SU-DHL-6 (cell line): ENCODE data around the gene REST.
"Not testable (repeated sequence)": the region's sequence is repeated elsewhere in the genome, so short reads cannot be mapped to it uniquely, and the experiment has no call there.

ENCODE experiments used
- H2AFZ ChIP-seq: fragments of 200-600 bp; sonication (generic); 2 replicates; pipeline ENCODE4 v1.6.1; 2014; ENCODE audit warnings: low read depth, mild to moderate bottlenecking, moderate library complexity, mixed read lengths, antibody characterized with exemption, low read length; ENCODE audit not compliant: severe bottlenecking
- H3F3A ChIP-seq: fragments of 200-600 bp; shearing (Covaris generic); 2 replicates; pipeline ENCODE4 v1.6.0; 2016; ENCODE audit warnings: antibody characterized with exemption, mild to moderate bottlenecking; ENCODE audit not compliant: insufficient read depth
- H3K27ac ChIP-seq: fragments of 200-600 bp; sonication (generic); 2 replicates; pipeline ENCODE4 v1.5.1; 2016; ENCODE audit warnings: low read depth, mild to moderate bottlenecking, low read length, moderate library complexity, mixed read lengths
- H3K27me3 ChIP-seq: fragments of 200-600 bp; sonication (generic), shearing (Covaris generic); 2 replicates; pipeline ENCODE4 v1.6.0; 2014; ENCODE audit warnings: mild to moderate bottlenecking, low read length
- H3K36me3 ChIP-seq: fragments of 200-600 bp; sonication (generic); 2 replicates; pipeline ENCODE4 v1.6.1; 2014; ENCODE audit warnings: mild to moderate bottlenecking, low read length, mixed read lengths
- H3K4me2 ChIP-seq: fragments of 300-600, 200-600 bp; shearing (Covaris generic), sonication (generic); 2 replicates; pipeline ENCODE4 v1.6.0; 2014; ENCODE audit warnings: low read length, low read depth, mild to moderate bottlenecking; ENCODE audit not compliant: poor library complexity, severe bottlenecking
- H3K4me3 ChIP-seq: fragments of 200-600 bp; sonication (generic); 2 replicates; pipeline ENCODE4 v1.5.1; 2014; ENCODE audit warnings: antibody characterized with exemption, low read length, mild to moderate bottlenecking, mixed read lengths; ENCODE audit not compliant: insufficient read depth, poor library complexity, severe bottlenecking
- H3K79me2 ChIP-seq: fragments of 200-600 bp; sonication (generic); 2 replicates; pipeline ENCODE4 v1.6.1; 2014; ENCODE audit warnings: mild to moderate bottlenecking, low read length, moderate library complexity; ENCODE audit not compliant: insufficient read depth
- H3K9ac ChIP-seq: fragments of 200-600 bp; sonication (generic); 2 replicates; pipeline ENCODE4 v1.7.0; 2014; ENCODE audit warnings: mild to moderate bottlenecking, low read length
- H3K9me2 ChIP-seq: fragments of 200-600 bp; sonication (generic); replicated peaks from 2 replicates; pipeline ENCODE4 v1.6.1; 2014; ENCODE audit warnings: low read length; ENCODE audit not compliant: insufficient read depth
- H3K9me3 ChIP-seq: fragments of 200-600 bp; sonication (generic); 2 replicates; pipeline ENCODE4 v1.6.1; 2014; ENCODE audit warnings: low read length, mixed read lengths; ENCODE audit not compliant: insufficient read depth
- H4K20me1 ChIP-seq: fragments of 200-600 bp; sonication (generic); 2 replicates; pipeline ENCODE4 v1.6.1; 2014; ENCODE audit warnings: low read depth, mild to moderate bottlenecking, antibody characterized with exemption, low read length, moderate library complexity, mixed read lengths
- EZH2phosphoT487 ChIP-seq: fragments of 200-600 bp; sonication (generic), shearing (Covaris generic); conservative IDR thresholded peaks from 2 replicates; pipeline ENCODE4 v1.6.1; 2018; ENCODE audit warnings: mild to moderate bottlenecking, antibody characterized with exemption, low read length, moderate library complexity, mixed read lengths
- TF ChIP-seq, protein P1 (sequence below): fragments of 200-600 bp; sonication (generic); IDR thresholded peaks from one replicate; pipeline ENCODE4 v1.5.1; 2017; ENCODE audit warnings: antibody characterized with exemption, mild to moderate bottlenecking, low read length, moderate library complexity; ENCODE audit not compliant: insufficient read depth, poor library complexity, severe bottlenecking

The REST gene

DNA sequence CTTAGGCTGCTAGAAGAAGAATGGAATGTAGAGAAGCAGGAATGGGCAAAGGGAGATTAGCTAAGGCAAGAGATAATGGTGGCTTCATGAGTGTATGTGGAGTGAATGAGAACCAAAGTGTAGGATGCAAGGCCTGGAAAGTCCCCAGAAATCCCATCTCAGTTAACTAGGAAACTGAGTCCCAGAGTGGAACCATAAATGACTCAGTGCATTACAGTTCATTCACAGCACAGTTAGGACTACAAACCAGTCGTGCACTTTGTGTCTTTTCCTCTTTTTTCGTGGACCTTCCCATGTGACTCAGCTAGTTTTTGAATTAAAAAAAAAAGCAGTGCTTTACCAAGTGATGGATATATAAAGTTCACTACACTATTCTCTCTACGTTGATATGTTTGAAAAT lies 27.7 kb upstream of the REST start:
- Histone ChIP-seq H3F3A (no peaks in the 10 kb centered on the region), H3K9me2 (no peaks in the 10 kb centered on the region), H3K9ac (no peak overlapping the region), H3K4me2 (no peak overlapping the region), H3K36me3 (no peaks in the 10 kb centered on the region), H3K79me2 (no peaks in the 10 kb centered on the region), H3K4me3 (no peak overlapping the region), H3K27ac (no peak overlapping the region), H2AFZ (no peak overlapping the region), H3K27me3 (no peaks in the 10 kb centered on the region), H3K9me3 (no peaks in the 10 kb centered on the region), H4K20me1 (no peaks in the 10 kb centered on the region)
- TF ChIP-seq EZH2phosphoT487 = no peak
- TF ChIP-seq, protein P1, sequence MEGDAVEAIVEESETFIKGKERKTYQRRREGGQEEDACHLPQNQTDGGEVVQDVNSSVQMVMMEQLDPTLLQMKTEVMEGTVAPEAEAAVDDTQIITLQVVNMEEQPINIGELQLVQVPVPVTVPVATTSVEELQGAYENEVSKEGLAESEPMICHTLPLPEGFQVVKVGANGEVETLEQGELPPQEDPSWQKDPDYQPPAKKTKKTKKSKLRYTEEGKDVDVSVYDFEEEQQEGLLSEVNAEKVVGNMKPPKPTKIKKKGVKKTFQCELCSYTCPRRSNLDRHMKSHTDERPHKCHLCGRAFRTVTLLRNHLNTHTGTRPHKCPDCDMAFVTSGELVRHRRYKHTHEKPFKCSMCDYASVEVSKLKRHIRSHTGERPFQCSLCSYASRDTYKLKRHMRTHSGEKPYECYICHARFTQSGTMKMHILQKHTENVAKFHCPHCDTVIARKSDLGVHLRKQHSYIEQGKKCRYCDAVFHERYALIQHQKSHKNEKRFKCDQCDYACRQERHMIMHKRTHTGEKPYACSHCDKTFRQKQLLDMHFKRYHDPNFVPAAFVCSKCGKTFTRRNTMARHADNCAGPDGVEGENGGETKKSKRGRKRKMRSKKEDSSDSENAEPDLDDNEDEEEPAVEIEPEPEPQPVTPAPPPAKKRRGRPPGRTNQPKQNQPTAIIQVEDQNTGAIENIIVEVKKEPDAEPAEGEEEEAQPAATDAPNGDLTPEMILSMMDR = no peak

DNA sequence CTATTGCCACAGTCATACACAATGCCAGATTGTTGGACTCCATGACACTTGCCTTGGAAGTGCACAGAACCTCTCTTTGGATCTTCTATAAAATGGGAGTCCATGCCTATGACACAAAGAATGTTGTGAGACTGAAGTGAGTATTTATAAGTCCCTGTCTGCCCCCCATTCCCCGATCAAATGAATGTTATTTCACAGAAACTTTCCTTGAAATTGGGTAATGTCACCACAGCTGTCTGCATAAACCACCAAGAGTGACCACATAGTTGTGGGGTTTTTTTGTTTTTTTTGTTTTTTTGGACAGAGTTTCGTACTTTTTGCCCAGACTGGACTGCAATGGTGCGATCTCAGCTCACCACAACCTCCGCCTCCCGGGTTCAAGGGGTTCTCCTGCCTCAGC lies 27.1 kb upstream of the REST start:
- no peak for TF ChIP-seq EZH2phosphoT487
- TF ChIP-seq, protein P1 = no peak
- H3K36me3 ChIP-seq = no peaks in the 10 kb centered on the region
- no peak overlapping the region for H3K27ac ChIP-seq
- H4K20me1 ChIP-seq = no peaks in the 10 kb centered on the region
- no peak overlapping the region for H3K4me3 ChIP-seq
- H3K9me3 ChIP-seq = no peaks in the 10 kb centered on the region
- no peaks in the 10 kb centered on the region for H3K27me3 ChIP-seq
- H3K9ac ChIP-seq = no peak overlapping the region
- no peak overlapping the region for H2AFZ ChIP-seq
- no peaks in the 10 kb centered on the region for H3K79me2 ChIP-seq
- no peak overlapping the region for H3K4me2 ChIP-seq
- H3F3A ChIP-seq = no peaks in the 10 kb centered on the region
- no peaks in the 10 kb centered on the region for H3K9me2 ChIP-seq

- H3K4me3 ChIP-seq, H3K27ac ChIP-seq: not testable (repeated sequence)
These were observed 23.2 kb upstream of the REST start for GRCh38 chr4:56884511-56884910.

DNA sequence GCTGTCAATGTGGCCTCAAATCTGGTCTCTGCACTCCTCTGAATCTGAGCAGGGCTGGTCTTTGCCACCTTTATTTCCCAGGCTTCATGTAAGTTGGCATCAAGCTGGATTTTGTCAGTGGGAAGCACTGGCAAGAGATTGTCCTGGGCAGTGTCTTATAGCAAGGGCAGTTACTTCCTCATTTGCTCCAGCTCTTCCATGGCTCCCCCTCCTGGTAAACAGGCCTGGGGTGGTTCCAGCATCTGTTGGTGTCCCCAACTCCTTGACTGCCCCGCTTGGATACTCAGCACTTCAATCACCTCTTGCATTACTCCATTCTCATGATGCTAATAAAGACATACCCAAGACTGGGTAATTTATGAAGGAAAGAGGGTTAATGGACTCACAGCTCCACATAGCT lies 15.0 kb upstream of the REST start:
- H3K4me2 ChIP-seq = no peak overlapping the region
- no peak for TF ChIP-seq EZH2phosphoT487
- TF ChIP-seq, protein P1 = no peak
- no peak overlapping the region for H3K4me3 ChIP-seq
- no peak overlapping the region for H3K9ac ChIP-seq
- no peak overlapping the region for H3K27ac ChIP-seq
- H3K9me3 ChIP-seq = no peaks in the 10 kb centered on the region
- no peaks in the 10 kb centered on the region for H3K27me3 ChIP-seq
- H3K79me2 ChIP-seq = no peaks in the 10 kb centered on the region
- no peaks in the 10 kb centered on the region for H3K36me3 ChIP-seq
- no peaks in the 10 kb centered on the region for H3K9me2 ChIP-seq
- no peaks in the 10 kb centered on the region for H3F3A ChIP-seq
- H4K20me1 ChIP-seq = no peaks in the 10 kb centered on the region
- H2AFZ ChIP-seq = no peak overlapping the region

More at GRCh38 chr4:56884511-56884910, 23.2 kb upstream of the REST start:
- not testable (repeated sequence) for H3K9me3 ChIP-seq, H3K36me3 ChIP-seq, H3K4me2 ChIP-seq, H3K79me2 ChIP-seq, H3F3A ChIP-seq, H3K27me3 ChIP-seq, H4K20me1 ChIP-seq, H3K9ac ChIP-seq, H2AFZ ChIP-seq, H3K9me2 ChIP-seq

DNA sequence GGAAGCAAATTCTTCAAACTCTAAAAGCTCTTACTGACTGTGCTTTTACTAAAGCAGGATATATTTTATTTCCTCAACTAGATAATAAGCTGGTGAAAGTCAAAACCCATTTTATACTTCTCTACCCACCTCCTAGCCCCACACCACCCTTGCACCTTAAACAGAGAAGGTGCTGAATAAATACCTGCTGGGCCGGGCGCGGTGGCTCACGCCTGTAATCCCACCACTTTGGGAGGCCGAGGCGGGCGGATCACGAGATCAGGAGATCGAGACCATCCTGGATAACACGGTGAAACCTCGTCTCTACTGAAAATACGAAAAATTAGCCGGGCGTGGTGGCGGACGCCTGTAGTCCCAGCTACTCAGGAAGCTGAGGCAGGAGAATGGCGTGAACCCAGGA lies 9.9 kb upstream of the REST start:
- not testable (repeated sequence) for H4K20me1 ChIP-seq, H2AFZ ChIP-seq, H3K9ac ChIP-seq, H3K27me3 ChIP-seq, H3F3A ChIP-seq, H3K4me2 ChIP-seq, H3K36me3 ChIP-seq, H3K9me3 ChIP-seq, H3K27ac ChIP-seq, H3K9me2 ChIP-seq, H3K79me2 ChIP-seq, H3K4me3 ChIP-seq

- not testable (repeated sequence) for H3K4me3 ChIP-seq, H2AFZ ChIP-seq, H3K27ac ChIP-seq, H3K9ac ChIP-seq, H3K4me2 ChIP-seq, H3K79me2 ChIP-seq, H3F3A ChIP-seq, H3K27me3 ChIP-seq, H3K9me2 ChIP-seq, H4K20me1 ChIP-seq, H3K9me3 ChIP-seq, H3K36me3 ChIP-seq
These were observed 7.5 kb upstream of the REST start for GRCh38 chr4:56900186-56900585.
